ENCODE measurements around the gene PNPT1.
"Not testable (repeated sequence)": the region's sequence is repeated elsewhere in the genome, so short reads cannot be mapped to it uniquely, and the experiment has no call there.

Gene PNPT1

DNA sequence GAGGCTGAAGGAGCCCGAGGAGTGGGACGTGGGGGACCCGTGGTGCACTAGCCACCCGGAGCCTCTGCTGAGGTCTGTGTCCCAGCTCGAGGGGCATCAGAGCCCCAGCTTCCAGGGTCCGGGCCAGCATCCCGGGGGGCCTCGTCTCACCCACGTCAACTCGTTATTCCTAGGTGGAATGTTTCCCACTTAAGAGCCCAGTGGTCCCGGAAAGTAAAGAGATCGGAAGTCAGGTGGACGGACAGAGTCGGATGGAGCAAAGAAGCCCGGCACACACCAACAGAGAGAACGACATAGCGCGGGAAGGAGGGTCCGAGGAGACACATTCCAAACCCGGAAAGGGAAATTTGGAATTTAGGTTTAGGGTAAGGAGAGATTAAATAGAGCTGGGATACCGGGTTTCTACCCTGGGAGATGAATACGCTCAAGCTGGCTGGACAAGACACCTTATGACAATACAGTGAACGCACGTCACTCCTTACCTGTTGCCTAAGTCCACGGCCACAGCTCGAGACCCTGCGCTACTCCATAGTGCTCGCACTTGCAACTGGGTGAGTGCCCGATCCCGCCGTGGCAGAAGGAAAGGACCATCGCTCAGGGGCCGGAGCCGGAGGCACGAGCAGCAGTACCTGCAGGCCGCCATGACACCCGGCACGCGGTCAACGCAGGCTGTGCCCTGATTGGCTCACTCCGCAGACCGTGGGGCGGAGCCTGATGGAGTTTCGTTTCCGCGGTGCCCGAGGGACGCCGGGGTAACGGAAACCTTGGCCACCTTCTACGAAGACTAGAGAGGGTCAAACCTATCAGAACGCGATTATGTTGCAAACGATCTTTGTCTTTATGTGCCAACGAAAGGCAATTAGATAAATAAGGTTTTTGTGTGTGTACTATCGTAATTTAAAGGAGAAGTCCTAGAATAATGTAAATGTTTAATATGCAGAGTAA, at the start of gene PNPT1:
Gene PNPT1, minus strand, starts transcription at position 664 of the 945 bp plus-strand sequence. Its CDS starts 21 bp downstream, at position 643.
- peak; percentile 96 for DNase-seq

DNA sequence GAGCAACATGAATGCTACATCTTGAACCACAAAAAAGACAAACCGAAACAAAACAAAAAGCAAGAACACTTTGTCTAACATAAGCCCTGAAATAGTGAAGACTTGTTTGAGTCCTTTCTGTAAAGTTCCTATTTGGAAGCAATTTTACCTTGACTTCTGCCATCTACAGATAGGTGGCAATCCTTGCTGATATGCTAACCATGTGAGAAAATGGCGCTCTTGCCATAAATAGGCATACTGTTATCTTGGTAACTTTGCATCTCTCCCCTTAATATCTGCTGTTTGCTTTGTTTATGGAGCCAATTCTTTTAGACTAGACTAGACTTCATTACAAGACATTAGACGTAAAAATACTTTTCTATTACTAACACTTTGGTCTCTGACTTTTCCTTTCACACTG, 49.4 kb upstream of the PNPT1 start:
- no peak for DNase-seq

- not testable (repeated sequence) for DNase-seq
Measured at GRCh38 chr2:55736019-55736536, 42.4 kb upstream of the PNPT1 start.

DNA sequence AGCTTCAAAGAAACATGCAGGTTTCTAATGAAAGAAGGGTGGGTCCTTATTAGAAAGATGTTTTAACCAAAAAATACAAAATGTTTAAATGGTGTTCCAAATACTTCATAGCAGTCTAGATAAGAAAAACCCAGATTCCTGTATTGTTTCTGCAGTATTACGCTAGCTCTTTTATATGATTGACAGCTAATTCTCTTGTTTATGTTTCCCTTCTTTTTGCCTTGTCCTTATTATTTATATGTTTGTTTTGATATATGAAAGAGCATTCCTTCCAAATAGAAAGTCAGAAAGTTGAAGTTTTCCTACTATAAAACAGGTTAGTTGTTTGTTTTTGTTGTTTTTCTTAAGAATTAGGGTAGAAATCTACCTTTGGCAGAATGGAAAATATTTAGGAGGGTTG, 41.1 kb upstream of the PNPT1 start:
- no peak for DNase-seq

GRCh38 chr2:55733335-55733734, 39.7 kb upstream of the PNPT1 start:
- no peak for DNase-seq

DNA sequence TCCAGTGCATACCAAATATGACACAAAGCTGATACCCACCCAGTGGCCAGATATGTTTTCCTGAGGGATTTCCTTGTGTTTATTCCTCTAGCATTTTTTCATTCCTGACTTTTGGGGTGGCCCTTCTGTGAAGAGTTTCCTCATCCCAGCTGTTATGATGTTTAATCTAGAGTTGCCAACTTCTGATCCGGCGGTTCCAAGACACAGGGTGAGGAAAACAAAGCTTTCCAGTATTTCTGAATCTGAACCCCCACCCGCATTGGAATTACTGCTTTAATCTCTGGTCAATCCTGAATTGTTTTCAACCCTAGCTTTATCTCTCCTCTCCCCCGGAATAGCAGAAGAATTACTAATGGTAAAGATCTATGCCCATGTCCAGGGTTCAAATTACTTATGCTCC, 39.2 kb upstream of the PNPT1 start:
- DNase-seq: no peak

DNA sequence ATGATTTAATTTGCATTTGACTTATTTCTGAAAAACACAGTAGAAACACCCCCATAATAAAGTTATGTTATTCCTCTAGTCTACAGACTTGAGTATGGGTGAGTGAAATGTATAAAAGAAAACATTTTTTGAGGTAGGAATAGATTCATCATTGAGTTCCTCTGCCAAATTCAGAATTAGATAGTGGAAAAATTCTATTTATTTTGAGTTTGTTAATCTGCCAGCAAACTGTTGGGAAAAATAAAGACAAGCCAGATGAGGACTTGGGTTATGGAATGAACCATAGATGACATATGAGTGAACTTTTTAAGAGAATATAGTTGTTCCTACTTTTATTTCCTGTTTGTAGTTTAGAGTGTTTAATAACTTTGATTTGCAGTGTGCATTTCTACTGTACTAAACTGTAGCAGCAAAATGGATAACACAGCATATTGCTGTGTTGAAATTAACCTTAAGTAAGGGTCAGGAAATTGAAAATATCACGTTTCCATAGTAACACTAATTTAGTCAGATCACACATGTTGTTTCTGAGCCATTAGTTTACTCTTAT, 35.6 kb upstream of the PNPT1 start:
- no peak for DNase-seq

GRCh38 chr2:55721596-55722215, 28.1 kb upstream of the PNPT1 start:
- no peak for DNase-seq

DNA sequence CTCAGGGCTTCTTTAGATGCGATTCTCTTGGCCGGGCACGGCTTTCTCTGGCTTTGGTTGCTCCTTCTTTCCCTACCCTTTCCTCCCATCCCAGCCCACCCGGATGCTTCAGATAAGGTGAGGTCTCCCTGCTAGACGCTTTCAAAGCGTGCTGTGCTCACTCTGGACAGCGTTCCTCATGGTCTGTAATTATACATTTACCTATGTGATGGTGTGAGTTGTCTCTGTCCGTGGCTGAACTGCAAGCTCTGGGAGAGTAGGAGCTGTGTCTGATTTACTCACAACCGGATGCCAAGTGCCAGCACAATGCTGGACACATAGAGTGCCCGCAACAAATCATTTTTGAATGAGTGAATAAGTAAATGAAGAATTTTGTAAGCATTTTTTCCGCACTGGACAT, 26.8 kb upstream of the PNPT1 start:
- no peak for DNase-seq

DNA sequence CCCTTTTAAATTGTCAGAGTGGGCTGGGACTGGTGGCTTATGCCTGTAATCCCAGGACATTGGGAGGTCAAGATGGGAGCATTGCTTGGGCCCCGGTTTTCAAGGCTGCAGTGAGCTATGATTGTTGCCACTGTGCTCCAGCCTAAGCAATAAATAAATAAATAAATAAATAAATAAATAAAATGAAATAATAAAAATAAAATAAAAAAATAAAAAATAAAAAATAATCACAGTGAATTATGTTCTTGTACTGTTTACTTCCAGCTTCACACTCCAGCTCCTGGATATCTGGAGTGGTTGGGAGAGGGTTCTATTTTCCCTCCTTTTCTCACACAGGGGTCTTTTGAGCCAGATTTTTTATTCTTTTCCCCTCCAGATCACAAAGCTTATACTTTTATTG, 26.2 kb upstream of the PNPT1 start:
- DNase-seq: no peak

- DNase-seq: peak; percentile 38
Measured at GRCh38 chr2:55718165-55719008, 24.7 kb upstream of the PNPT1 start.

DNA sequence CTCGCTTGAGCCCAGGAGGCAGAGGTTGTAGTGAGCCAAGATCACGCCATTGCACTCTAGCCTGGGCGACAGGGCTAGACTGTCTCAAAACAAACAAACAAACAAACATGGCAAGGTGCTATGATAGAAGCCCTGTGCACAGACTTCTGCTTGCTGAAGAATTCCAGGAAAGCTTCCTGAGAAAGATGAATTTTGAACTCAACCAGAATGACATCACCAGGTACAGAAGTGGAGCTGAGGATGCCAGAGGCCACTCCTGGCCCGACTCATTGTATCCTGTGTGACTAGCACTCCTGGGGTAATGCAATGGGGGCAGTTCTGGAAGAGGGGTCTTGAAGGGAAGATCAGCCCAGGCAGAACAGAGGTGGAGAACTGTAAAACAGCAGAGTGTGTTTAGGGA, 22.0 kb upstream of the PNPT1 start:
- no peak for DNase-seq

GRCh38 chr2:55715178-55715577, 21.5 kb upstream of the PNPT1 start:
- DNase-seq: not testable (repeated sequence)

- DNase-seq: no peak
Measured at GRCh38 chr2:55712477-55713060, 18.9 kb upstream of the PNPT1 start.

GRCh38 chr2:55710025-55710424, 16.4 kb upstream of the PNPT1 start:
- no peak for DNase-seq

GRCh38 chr2:55707751-55708150, 14.1 kb upstream of the PNPT1 start:
- DNase-seq: no peak

- DNase-seq: not testable (repeated sequence)
Measured at GRCh38 chr2:55706258-55706657, 12.6 kb upstream of the PNPT1 start.

GRCh38 chr2:55705027-55705653, 11.5 kb upstream of the PNPT1 start:
- no peak for DNase-seq

DNA sequence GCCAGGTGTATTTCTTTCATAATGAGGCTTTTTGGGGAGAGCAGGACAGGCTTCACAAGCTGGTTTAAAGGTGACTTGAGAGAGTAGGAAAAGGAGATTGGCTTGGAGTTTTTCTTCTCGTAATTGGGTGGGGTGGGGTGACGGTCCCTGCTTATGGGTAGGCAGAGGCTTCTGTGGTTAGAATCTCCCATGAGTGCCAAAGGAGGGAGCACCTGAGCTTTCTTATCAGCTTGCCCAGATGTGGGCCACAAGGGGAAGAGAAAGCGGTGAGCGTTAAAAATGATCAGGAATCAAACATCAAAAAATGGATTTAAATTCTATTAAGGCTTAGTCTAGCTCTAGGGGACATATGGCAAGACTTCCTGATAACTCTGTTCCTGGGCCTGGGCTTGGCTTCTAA, 9.7 kb upstream of the PNPT1 start:
- no peak for DNase-seq

GRCh38 chr2:55692740-55693139, 904 bp downstream of the PNPT1 start:
- DNase-seq: not testable (repeated sequence)

- DNase-seq: no peak
Measured at GRCh38 chr2:55672630-55673029, 21.0 kb downstream of the PNPT1 start.

DNA sequence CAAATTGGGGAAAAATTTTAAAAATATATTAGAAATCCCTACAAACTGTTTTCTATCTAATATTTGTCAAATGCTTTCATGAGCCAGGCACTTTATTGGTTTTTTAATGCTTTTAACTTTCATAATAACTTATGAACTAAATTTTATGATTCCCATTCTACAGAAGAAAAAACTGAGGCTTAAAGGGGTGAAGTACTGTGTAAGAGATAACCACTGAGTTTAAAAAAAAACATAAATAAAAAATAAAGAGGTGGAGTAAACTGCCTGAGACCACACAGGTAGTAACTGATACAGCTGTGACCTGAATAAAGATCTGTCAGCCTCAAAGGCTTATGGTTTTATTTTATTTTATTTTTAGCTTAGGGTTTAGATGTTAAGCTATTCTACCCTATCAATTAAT, 24.7 kb downstream of the PNPT1 start:
- DNase-seq: no peak
